Right lobe of liver (tissue), 6 donors: ENCODE data around the gene BLACAT1. TPM values are rescaled to one million over a fixed set of nuclear protein-coding genes. Genes with fewer than 3 reads are reported as not detected.

Source experiments
- ATAC-seq, 4 donors: fragments of 200-7000 bp; cut with Tn5 transposase; one replicate each; pipeline ENCODE4 v1.9.1; 2020; ENCODE audit warnings: mild to moderate bottlenecking in 4 of 4, moderate library complexity in 4 of 4
- DNase-seq, 3 donors: peaks; one replicate each; pipeline ENCODE4 v3.0.0-alpha.2; 2020
- H3K27ac ChIP-seq, 3 donors: fragments of 200-600 bp; one replicate each; pipeline ENCODE4 v1.8.0; 2022
- H3K27me3 ChIP-seq, 2 donors: fragments of 200-600 bp; one replicate each; pipeline ENCODE4 v1.8.0; 2022
- H3K36me3 ChIP-seq, 4 donors: fragments of 200-600 bp; sonication (generic) in 1 of 4; one replicate each; pipeline versions ENCODE4 v1.5.1 to v1.8.0; 2017 to 2022; ENCODE audit warnings: control low read depth in 1 of 4
- H3K4me1 ChIP-seq, 4 donors: fragments of 200-600 bp; sonication (generic) in 1 of 4; one replicate each; pipeline versions ENCODE4 v1.5.1 to v1.8.0; 2017 to 2022; ENCODE audit warnings: control low read depth in 1 of 4
- H3K4me3 ChIP-seq, 3 donors: fragments of 200-600 bp; one replicate each; pipeline ENCODE4 v1.8.0; 2022
- H3K9me3 ChIP-seq, 4 donors: fragments of 200-600 bp; sonication (generic) in 1 of 4; one replicate each; pipeline versions ENCODE4 v1.5.1 to v1.8.0; 2017 to 2022; ENCODE audit warnings: control low read depth in 1 of 4
- CTCF ChIP-seq, 4 donors: fragments of 200-600 bp in 3 of 4; fragments of 450-650 bp in 1 of 4; IDR thresholded peaks; one replicate each; pipeline versions ENCODE4 v1.5.1 to v1.8.0; 2016 to 2022; ENCODE audit warnings: antibody characterized with exemption in 4 of 4, mild to moderate bottlenecking in 2 of 4
- POLR2A ChIP-seq: fragments of 450-650 bp; IDR thresholded peaks from one replicate; pipeline ENCODE4 v1.6.1; 2017; ENCODE audit warnings: antibody characterized with exemption, mild to moderate bottlenecking
- WGBS: methylation state at CpG from one replicate; pipeline ENCODE4 v1.1.6; 2018; ENCODE audit warnings: low coverage, low lambda C conversion rate; ENCODE audit not compliant: insufficient coverage; ENCODE audit errors: missing lambda C conversion rate; 5-methylcytosine and 5-hydroxymethylcytosine counted together
- intact Hi-C, 2 donors: fragments of 100-400 bp; cut with DNase I; formaldehyde crosslinking; loops; one replicate each; pipeline versions ENCODE4 v1.11.2 to v1.14.1; 2022
- total RNA-seq, 6 experiments: library from RNA; depleted of rRNA in 2 of 6; stranded (reverse); fragments of >200 nt in 2 of 6; fragmentation: NEBNext Ultra II Directional in 3 of 6; extraction: Animal tissue kit (Norgen Biotek cat#: 25700) in 3 of 6; gene quantifications; one replicate each; pipeline versions ENCODE4 v1.1.0 to v1.2.4, GENCODE V29; 2016 to 2023
- donor health status: DM: no; HTN: yes; CAD: no.
- donor health status: DM: no; HTN: no; CAD: no.
- donor health status: DM: no; HTN: no; CAD: no.
- donor health status: DM: no; HTN: yes; CAD: no.
- donor health status: DM: no; HTN: yes; CAD: no.

BLACAT1 gene
- total RNA-seq, 6 experiments from 2014 or later: 0.06 TPM; not detected in 5

GRCh38 chr1:205447457-205448341 is 8.1 kb downstream of the BLACAT1 start:
- no peak overlapping the region for H3K4me3 ChIP-seq
- WGBS: 37% methylated on average over 9 of the region's 19 CpGs
- no peak overlapping the region for H3K27ac ChIP-seq
- H3K36me3 ChIP-seq: no peaks in the 10 kb centered on the region
- intact Hi-C loops: no loop called here
- TF ChIP-seq POLR2A (no peak), CTCF (IDR thresholded peaks at IDR 0.05) (no peak)
- ATAC-seq (no peak), DNase-seq (no peak)
- no peaks in the 10 kb centered on the region for H3K9me3 ChIP-seq
- no peaks in the 10 kb centered on the region for H3K4me1 ChIP-seq
- no peaks in the 10 kb centered on the region for H3K27me3 ChIP-seq

GRCh38 chr1:205446828-205447227 is 9.0 kb downstream of the BLACAT1 start:
- 47% methylated on average over 6 of the region's 9 CpGs for WGBS
- no peaks in the 10 kb centered on the region for H3K36me3 ChIP-seq
- H3K27me3 ChIP-seq: no peaks in the 10 kb centered on the region
- TF ChIP-seq POLR2A (no peak), CTCF (IDR thresholded peaks at IDR 0.05) (no peak)
- H3K4me3 ChIP-seq: no peak overlapping the region
- H3K4me1 ChIP-seq: no peaks in the 10 kb centered on the region
- intact Hi-C loops: no loop called here
- no peaks in the 10 kb centered on the region for H3K9me3 ChIP-seq
- H3K27ac ChIP-seq: no peak overlapping the region
- no peak for ATAC-seq
- no peak for DNase-seq

- WGBS: 76% methylated on average over 4 of the region's 5 CpGs
- TF ChIP-seq CTCF (IDR thresholded peaks at IDR 0.05): no peak
- TF ChIP-seq POLR2A: no peak
- Histone ChIP-seq H3K27me3 (no peaks in the 10 kb centered on the region), H3K36me3 (no peaks in the 10 kb centered on the region), H3K4me3 (no peak overlapping the region), H3K4me1 (no peaks in the 10 kb centered on the region), H3K9me3 (no peaks in the 10 kb centered on the region), H3K27ac (no peak overlapping the region)
- DNase-seq (no peak), ATAC-seq (no peak)
- intact Hi-C loops: no loop called here
Observed at GRCh38 chr1:205445646-205445935, 10.3 kb downstream of the BLACAT1 start.

- no peaks in the 10 kb centered on the region for H3K36me3 ChIP-seq
- H3K4me3 ChIP-seq: no peak overlapping the region
- intact Hi-C loops: no loop called here
- no peaks in the 10 kb centered on the region for H3K27me3 ChIP-seq
- DNase-seq (no peak), ATAC-seq (no peak)
- H3K4me1 ChIP-seq: no peaks in the 10 kb centered on the region
- no peaks in the 10 kb centered on the region for H3K9me3 ChIP-seq
- TF ChIP-seq POLR2A (no peak), CTCF (IDR thresholded peaks at IDR 0.05) (no peak)
- no peak overlapping the region for H3K27ac ChIP-seq
- WGBS: 45% methylated on average over 17 of the region's 18 CpGs
Observed at GRCh38 chr1:205444931-205445645, 10.8 kb downstream of the BLACAT1 start.
